ENCODE data around the gene TAF4. TPM values are rescaled to one million over a fixed set of nuclear protein-coding genes. Genes with fewer than 3 reads are reported as not detected.

The TAF4 gene
- total and polyA plus RNA-seq, 2 donors (not counting 3 experiments of a cell fraction or from before 2014, with no cell fraction given), result 6.1 to 19.5 TPM

- H4K20me1 ChIP-seq (replicated peaks; ENCODE audit: control insufficient read depth, extremely low read depth, insufficient read depth, low read length), result no peaks in the 10 kb centered on the region
- no peaks in the 10 kb centered on the region for H3K79me2 ChIP-seq (ENCODE audit: control insufficient read depth, insufficient read depth, low read length)
- no peak for DNase-seq (ENCODE audit: low read depth, low spot score)
- dilution Hi-C loops (cut with MboI; ENCODE audit: extremely low pct_ligation_motif_present, low sequenced_read_pairs), result no loop called here
- intact Hi-C loops (cut with micrococcal nuclease), result no loop called here
- no peak overlapping the region for H3K4me3 ChIP-seq (replicated peaks in 1 of 3; ENCODE audit: insufficient read depth in 1 of 3, low read depth in 1 of 3, low read length in 3 of 3)
- H3K4me2 ChIP-seq (ENCODE audit: insufficient read depth, low read length), result no peak overlapping the region
- no TSS peak for BruUV-seq (replicated peaks)
- H3K27me3 ChIP-seq (ENCODE audit: control insufficient read depth in 2 of 2, insufficient read depth in 2 of 2, low read length in 2 of 2), result no peaks in the 10 kb centered on the region
- FAIRE-seq, result no peak
- no peak overlapping the region for H3K27ac ChIP-seq (ENCODE audit: insufficient read depth, low read depth, low read length)
- no peaks in the 10 kb centered on the region for H3K9me1 ChIP-seq (replicated peaks; ENCODE audit: control insufficient read depth, extremely low read depth, insufficient read depth, low read length)
- no peak overlapping the region for H2AFZ ChIP-seq (ENCODE audit: low read depth, low read length)
- H3K9ac ChIP-seq (replicated peaks; ENCODE audit: extremely low read depth, insufficient read depth, low read length), result no peak overlapping the region
- TF ChIP-seq MAX (IDR thresholded peaks at IDR 0.05; ENCODE audit: insufficient read depth, insufficient read length) (no peak), CTCF (IDR thresholded peaks at IDR 0.05; ENCODE audit: extremely low read depth in 1 of 2, insufficient read depth in 1 of 2, low read depth in 1 of 2, low read length in 2 of 2) (no peak), EZH2 (IDR thresholded peaks at IDR 0.05; ENCODE audit: borderline replicate concordance, low read depth, low read length, severe bottlenecking) (no peak), GATA2 (IDR thresholded peaks at IDR 0.05; ENCODE audit: insufficient read depth, insufficient read length, low read depth, low read length) (no peak), MYC (IDR thresholded peaks at IDR 0.05; ENCODE audit: low read depth, low read length) (no peak)
- H3K4me1 ChIP-seq (ENCODE audit: control insufficient read depth, extremely low read depth, insufficient read depth, low read length), result no peaks in the 10 kb centered on the region
- CTCF ChIA-PET, result no interaction called here
- no peaks in the 10 kb centered on the region for H3K36me3 ChIP-seq (ENCODE audit: control insufficient read depth in 2 of 2, extremely low read depth in 1 of 2, insufficient read depth in 2 of 2, low read length in 2 of 2)
- POLR2A ChIA-PET, result no interaction called here
- H3K9me3 ChIP-seq (replicated peaks; ENCODE audit: control insufficient read depth, insufficient read depth, low read length), result no peaks in the 10 kb centered on the region
Measured at GRCh38 chr20:61949714-61950640, 115.7 kb downstream of the TAF4 start.

Data from endothelial cell of umbilical vein (primary cell).